GM23338 (cell line): Measurements from ENCODE around the gene ZGPAT. TPM values are rescaled to one million over a fixed set of nuclear protein-coding genes. Genes with fewer than 3 reads are reported as not detected.

Experiments used
- CREB1 ChIP-seq: fragments of 250-450 bp; sonication (Bioruptor Pico); IDR thresholded peaks from 2 replicates; pipeline ENCODE4 v1.5.0; 2020; ENCODE audit warnings: low read depth, mild to moderate bottlenecking, moderate library complexity
- CTCF ChIP-seq, 2 experiments: fragments of 200-600 bp in 1 of 2; sonication (generic) in 1 of 2; conservative IDR thresholded peaks; 2 replicates each; pipeline versions ENCODE4 v1.5.1 to v1.6.1; 2016 to 2017; ENCODE audit warnings: antibody characterized with exemption in 2 of 2, low read depth in 2 of 2, mild to moderate bottlenecking in 2 of 2, moderate library complexity in 1 of 2
- ETS1 ChIP-seq: IDR thresholded peaks from 2 replicates; pipeline ENCODE4 v1.6.1; 2016; ENCODE audit warnings: antibody characterized with exemption
- EZH2 ChIP-seq: fragments of 200-600 bp; sonication (generic); IDR thresholded peaks from one replicate; pipeline ENCODE4 v1.8.0; 2017; ENCODE audit warnings: antibody characterized with exemption, mild to moderate bottlenecking, low read depth; ENCODE audit not compliant: unreplicated experiment
- JUNB ChIP-seq: IDR thresholded peaks from one replicate; pipeline ENCODE4 v1.6.1; 2016; ENCODE audit warnings: antibody characterized with exemption; ENCODE audit not compliant: unreplicated experiment
- NANOG ChIP-seq: IDR thresholded peaks from 2 replicates; pipeline ENCODE4 v1.6.1; 2016; ENCODE audit warnings: antibody characterized with exemption, borderline replicate concordance
- POLR2AphosphoS5 ChIP-seq: IDR thresholded peaks from 2 replicates; pipeline ENCODE4 v1.6.1; 2016; ENCODE audit warnings: antibody characterized with exemption, low read depth
- STAT1 ChIP-seq: IDR thresholded peaks from one replicate; pipeline ENCODE4 v1.6.1; 2016; ENCODE audit warnings: antibody characterized with exemption; ENCODE audit not compliant: unreplicated experiment
- ZNF114 ChIP-seq: fragments of 250-450 bp; sonication (Bioruptor Pico); IDR thresholded peaks from 2 replicates; pipeline ENCODE4 v1.5.0; 2020; ENCODE audit warnings: mild to moderate bottlenecking, moderate library complexity
- ZNF331 ChIP-seq: fragments of 250-450 bp; sonication (Bioruptor Pico); IDR thresholded peaks from 2 replicates; pipeline ENCODE4 v1.5.0; 2020; ENCODE audit warnings: low read depth, mild to moderate bottlenecking, moderate library complexity
- ZNF462 ChIP-seq: fragments of 250-450 bp; sonication (Bioruptor Pico); IDR thresholded peaks from 2 replicates; pipeline ENCODE4 v1.5.0; 2020; ENCODE audit warnings: mild to moderate bottlenecking, moderate library complexity
- polyA plus RNA-seq: library from polyadenylated mRNA; unstranded; fragments of >200 nt; fragmentation: Nextera tagmentation; extraction: Ambion mirVana; gene quantifications from 2 replicates; pipeline ENCODE4 v1.2.1, GENCODE V29; 2016
- total RNA-seq: library from RNA; depleted of rRNA; stranded (reverse); fragments of >200 nt; shearing (Covaris generic); gene quantifications from 2 replicates; pipeline ENCODE4 v1.2.3, GENCODE V29; 2014

The ZGPAT gene
- total and polyA plus RNA-seq, 2 experiments from 2014 or later: 25.0 to 39.2 TPM

GRCh38 chr20:63737945-63738686 lies 30.3 kb downstream of the ZGPAT start (continued):
- TF ChIP-seq ZNF462 (CRISPR knock-in tag) (no peak), CTCF (conservative IDR thresholded peaks at IDR 0.05; ENCODE audit: low read depth in 2 of 2) (no peak), ZNF114 (CRISPR knock-in tag) (no peak), JUNB (no peak), EZH2 (no peak), POLR2AphosphoS5 (no peak), STAT1 (no peak), ETS1 (no peak), NANOG (no peak), CREB1 (no peak), ZNF331 (CRISPR knock-in tag) (no peak)
